ENCODE results near the gene NAT8. TPM values are rescaled to one million over a fixed set of nuclear protein-coding genes. Genes with fewer than 3 reads are reported as not detected.
"Not testable (repeated sequence)": the region's sequence is repeated elsewhere in the genome, so short reads cannot be mapped to it uniquely, and the experiment has no call there.

Gene NAT8
- total RNA-seq, 3 donors from 2014 or later: not detected

GRCh38 chr2:73652348-73652747 lies 10.1 kb upstream of the NAT8 start:
- Histone ChIP-seq H3K36me3 (no peaks in the 10 kb centered on the region), H3K27me3 (no peaks in the 10 kb centered on the region), H3K9me3 (no peaks in the 10 kb centered on the region), H3K4me1 (no peaks in the 10 kb centered on the region), H3K4me3 (no peak overlapping the region), H3K27ac (no peak overlapping the region)
- no peak for DNase-seq (ENCODE audit: low spot score in 2 of 2)
- TF ChIP-seq POLR2AphosphoS5 (IDR thresholded peaks at IDR 0.05) (no peak), POLR2A (IDR thresholded peaks at IDR 0.05) (no peak), CTCF (IDR thresholded peaks at IDR 0.05) (no peak)
- intact Hi-C loops (cut with DNase I; ENCODE audit: low total_unique reads): no loop called here

GRCh38 chr2:73651591-73652230 lies 9.5 kb upstream of the NAT8 start:
- no peaks in the 10 kb centered on the region for H3K9me3 ChIP-seq
- H3K4me3 ChIP-seq: no peak overlapping the region
- no peak overlapping the region for H3K27ac ChIP-seq
- H3K27me3 ChIP-seq: no peaks in the 10 kb centered on the region
- intact Hi-C loops (cut with DNase I; ENCODE audit: low total_unique reads): no loop called here
- no peaks in the 10 kb centered on the region for H3K36me3 ChIP-seq
- H3K4me1 ChIP-seq: no peaks in the 10 kb centered on the region
- TF ChIP-seq POLR2A (IDR thresholded peaks at IDR 0.05) (no peak), POLR2AphosphoS5 (IDR thresholded peaks at IDR 0.05) (no peak), CTCF (IDR thresholded peaks at IDR 0.05) (no peak)
- no peak for DNase-seq (ENCODE audit: low spot score in 2 of 2)

- H3K4me3 ChIP-seq; H3K9me3 ChIP-seq; H3K4me1 ChIP-seq; H3K27ac ChIP-seq; DNase-seq (ENCODE audit: low spot score in 2 of 2); H3K27me3 ChIP-seq; H3K36me3 ChIP-seq; intact Hi-C loops (cut with DNase I; ENCODE audit: low total_unique reads): not testable (repeated sequence)
Observed at GRCh38 chr2:73647690-73648089, 5.5 kb upstream of the NAT8 start.

GRCh38 chr2:73641767-73642062 lies 507 bp downstream of the NAT8 start:
- no peak overlapping the region for H3K4me3 ChIP-seq
- no peak for DNase-seq (ENCODE audit: low spot score in 2 of 2)
- no peaks in the 10 kb centered on the region for H3K4me1 ChIP-seq
- H3K36me3 ChIP-seq: no peaks in the 10 kb centered on the region
- H3K9me3 ChIP-seq: no peaks in the 10 kb centered on the region
- no peak for TF ChIP-seq POLR2A (IDR thresholded peaks at IDR 0.05)
- no peak for TF ChIP-seq CTCF (IDR thresholded peaks at IDR 0.05)
- no peak overlapping the region for H3K27ac ChIP-seq
- intact Hi-C loops (cut with DNase I; ENCODE audit: low total_unique reads): no loop called here
- no peaks in the 10 kb centered on the region for H3K27me3 ChIP-seq

- TF ChIP-seq CTCF (IDR thresholded peaks at IDR 0.05): no peak
- no peak for TF ChIP-seq POLR2A (IDR thresholded peaks at IDR 0.05)
- no peak for TF ChIP-seq POLR2AphosphoS5 (IDR thresholded peaks at IDR 0.05)
- Histone ChIP-seq H3K4me1 (no peaks in the 10 kb centered on the region), H3K27me3 (no peaks in the 10 kb centered on the region), H3K36me3 (no peaks in the 10 kb centered on the region), H3K9me3 (no peaks in the 10 kb centered on the region), H3K4me3 (no peak overlapping the region), H3K27ac (peak overlapping the region in 1 of 2 donors; percentile 12)
- intact Hi-C loops (cut with DNase I; ENCODE audit: low total_unique reads): no loop called here
- no peak for DNase-seq (ENCODE audit: low spot score in 2 of 2)
Observed at GRCh38 chr2:73640946-73641766, 1.1 kb downstream of the NAT8 start.
